ENCODE data around the gene PCLO.
"Not testable (repeated sequence)": the region's sequence is repeated elsewhere in the genome, so short reads cannot be mapped to it uniquely, and the experiment has no call there.

PCLO gene

DNA sequence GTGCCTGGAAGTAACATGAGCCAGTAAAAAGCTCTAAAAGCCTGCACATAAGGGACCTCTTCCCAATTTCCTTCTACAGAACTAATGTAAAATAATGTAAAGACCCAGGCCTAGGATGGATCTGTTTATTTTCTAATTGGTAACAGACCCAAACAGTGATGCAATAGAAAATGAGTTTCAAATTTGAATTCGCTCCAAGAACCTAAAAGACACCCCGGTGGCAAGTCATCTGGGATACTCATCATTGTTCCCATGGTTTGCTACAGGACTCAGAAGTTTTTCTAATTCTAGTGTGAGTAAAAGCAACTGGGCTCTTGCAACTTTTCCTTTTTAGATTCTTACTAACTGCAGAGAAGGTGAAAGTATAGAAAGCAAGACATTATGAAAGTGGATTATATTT is 447.8 kb downstream of the PCLO start:
- no peak overlapping the region for H3K4me3 ChIP-seq (ENCODE audit: low read length)
- no peak for TF ChIP-seq CTCF (conservative IDR thresholded peaks at IDR 0.05; ENCODE audit: low read depth, low read length)
- no peak for DNase-seq (ENCODE audit: low read depth)

GRCh38 chr7:82713506-82713905 is 449.2 kb downstream of the PCLO start:
- no peak for TF ChIP-seq CTCF (conservative IDR thresholded peaks at IDR 0.05; ENCODE audit: low read depth, low read length)
- no peak for DNase-seq (ENCODE audit: low read depth)
- H3K4me3 ChIP-seq (ENCODE audit: low read length) = no peak overlapping the region

DNA sequence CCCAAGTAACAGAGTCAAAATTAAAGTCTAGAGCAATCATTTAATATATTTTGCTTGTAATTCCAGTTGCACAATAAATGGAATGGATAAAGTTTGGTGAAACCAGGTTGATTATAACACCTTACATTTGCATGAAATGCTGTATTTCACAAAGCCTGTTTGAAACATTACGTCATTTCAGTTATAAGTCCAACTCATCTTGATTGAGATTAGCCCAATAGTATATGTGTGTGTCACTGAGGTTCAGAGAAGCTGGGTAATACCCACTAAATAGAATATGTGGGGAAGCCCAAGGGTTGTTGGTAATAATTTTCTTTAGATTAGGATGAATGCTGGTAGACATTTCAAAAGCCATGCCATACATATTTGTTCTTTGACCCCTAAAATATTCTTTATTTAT is 456.3 kb downstream of the PCLO start:
- H3K4me3 ChIP-seq (ENCODE audit: low read length); DNase-seq (ENCODE audit: low read depth): not testable (repeated sequence)

GRCh38 chr7:82705517-82706260 is 457.0 kb downstream of the PCLO start:
- no peak for TF ChIP-seq CTCF (conservative IDR thresholded peaks at IDR 0.05; ENCODE audit: low read depth, low read length)
- no peak for DNase-seq (ENCODE audit: low read depth)
- H3K4me3 ChIP-seq (ENCODE audit: low read length) = no peak overlapping the region

GRCh38 chr7:82704121-82704520 is 458.6 kb downstream of the PCLO start:
- TF ChIP-seq CTCF (conservative IDR thresholded peaks at IDR 0.05; ENCODE audit: low read depth, low read length) = no peak
- DNase-seq (ENCODE audit: low read depth) = no peak
- H3K4me3 ChIP-seq (ENCODE audit: low read length) = no peak overlapping the region

Data from retinal pigment epithelial cell (primary cell).